ENCODE results near the gene SKIL.
"Not testable (repeated sequence)": the region's sequence is repeated elsewhere in the genome, so short reads cannot be mapped to it uniquely, and the experiment has no call there.

The SKIL gene

GRCh38 chr3:170337420-170337819 lies 20.1 kb upstream of the SKIL start:
- Histone ChIP-seq H3K4me3 (ENCODE audit: control insufficient read depth in 1 of 7, extremely low read depth in 1 of 7, insufficient read depth in 4 of 7, low read depth in 2 of 7, low read length in 6 of 7) (no peak overlapping the region), H3K27ac (ENCODE audit: insufficient read depth in 1 of 2, low read depth in 1 of 2, low read length in 2 of 2, poor library complexity in 1 of 2, severe bottlenecking in 2 of 2) (no peak overlapping the region), H3K4me1 (ENCODE audit: control extremely low read depth in 1 of 4, control insufficient read depth in 4 of 4, insufficient read depth in 4 of 4, low read length in 3 of 4) (no peaks in the 10 kb centered on the region), H3K27me3 (replicated peaks in 2 of 5; ENCODE audit: control insufficient read depth in 4 of 5, insufficient read depth in 5 of 5, low read length in 4 of 5) (no peaks in the 10 kb centered on the region), H3K9me3 (ENCODE audit: control extremely low read depth in 1 of 5, control insufficient read depth in 4 of 5, insufficient read depth in 2 of 5, low read depth in 1 of 5, low read length in 4 of 5) (peaks cover 0 to 6% (median 3%) of the 10 kb centered on the region in 5 experiments), H3K36me3 (ENCODE audit: control insufficient read depth in 4 of 4, insufficient read depth in 4 of 4, low read length in 3 of 4) (no peaks in the 10 kb centered on the region)
- no peak for DNase-seq
- no CpG with 5 or more reads among the region's 3 CpGs for WGBS (ENCODE audit: insufficient coverage)
- POLR2A ChIA-PET: no interaction called here
- CTCF ChIA-PET: interaction anchor here (0.5 to 1.8 kb wide), 4 partner anchors 9 to 20 kb away, joined by 3 to 6 read pairs (median 3); no protein-coding TSS in a partner anchor

- ChIA-PET POLR2A (no interaction called here), CTCF (interaction anchor here (1.0 to 2.4 kb wide), 3 partner anchors 15 to 37 kb away, joined by 3 to 8 read pairs (median 4); no protein-coding TSS in a partner anchor)
- DNase-seq: no peak
- 88% methylated on average over 1 of the region's 1 CpG for WGBS (ENCODE audit: insufficient coverage)
- Histone ChIP-seq H3K9me3 (ENCODE audit: control extremely low read depth in 1 of 5, control insufficient read depth in 4 of 5, insufficient read depth in 2 of 5, low read depth in 1 of 5, low read length in 4 of 5) (peaks cover 0 to 6% (median 3%) of the 10 kb centered on the region in 5 experiments), H3K4me3 (ENCODE audit: control insufficient read depth in 1 of 7, extremely low read depth in 1 of 7, insufficient read depth in 4 of 7, low read depth in 2 of 7, low read length in 6 of 7) (no peak overlapping the region), H3K36me3 (ENCODE audit: control insufficient read depth in 4 of 4, insufficient read depth in 4 of 4, low read length in 3 of 4) (no peaks in the 10 kb centered on the region), H3K4me1 (ENCODE audit: control extremely low read depth in 1 of 4, control insufficient read depth in 4 of 4, insufficient read depth in 4 of 4, low read length in 3 of 4) (no peaks in the 10 kb centered on the region), H3K27ac (ENCODE audit: insufficient read depth in 1 of 2, low read depth in 1 of 2, low read length in 2 of 2, poor library complexity in 1 of 2, severe bottlenecking in 2 of 2) (no peak overlapping the region), H3K27me3 (replicated peaks in 2 of 5; ENCODE audit: control insufficient read depth in 4 of 5, insufficient read depth in 5 of 5, low read length in 4 of 5) (no peaks in the 10 kb centered on the region)
Observed at GRCh38 chr3:170338690-170339340, 18.7 kb upstream of the SKIL start.

- H3K36me3 ChIP-seq (ENCODE audit: control insufficient read depth in 4 of 4, insufficient read depth in 4 of 4, low read length in 3 of 4); POLR2A ChIA-PET; H3K27ac ChIP-seq (ENCODE audit: insufficient read depth in 1 of 2, low read depth in 1 of 2, low read length in 2 of 2, poor library complexity in 1 of 2, severe bottlenecking in 2 of 2); H3K27me3 ChIP-seq (replicated peaks in 2 of 5; ENCODE audit: control insufficient read depth in 4 of 5, insufficient read depth in 5 of 5, low read length in 4 of 5); DNase-seq; H3K4me3 ChIP-seq (ENCODE audit: control insufficient read depth in 1 of 7, extremely low read depth in 1 of 7, insufficient read depth in 4 of 7, low read depth in 2 of 7, low read length in 6 of 7); H3K4me1 ChIP-seq (ENCODE audit: control extremely low read depth in 1 of 4, control insufficient read depth in 4 of 4, insufficient read depth in 4 of 4, low read length in 3 of 4); H3K9me3 ChIP-seq (ENCODE audit: control extremely low read depth in 1 of 5, control insufficient read depth in 4 of 5, insufficient read depth in 2 of 5, low read depth in 1 of 5, low read length in 4 of 5): not testable (repeated sequence)
- CTCF ChIA-PET: interaction anchor here (0.7 to 1.0 kb wide), 2 partner anchors 9 to 30 kb away, joined by 4 read pairs; no protein-coding TSS in a partner anchor
- 94% methylated on average over 7 of the region's 9 CpGs for WGBS (ENCODE audit: insufficient coverage)
Observed at GRCh38 chr3:170342273-170342672, 15.2 kb upstream of the SKIL start.

GRCh38 chr3:170343859-170344258 lies 13.7 kb upstream of the SKIL start:
- CTCF ChIA-PET; H3K4me3 ChIP-seq (ENCODE audit: control insufficient read depth in 1 of 7, extremely low read depth in 1 of 7, insufficient read depth in 4 of 7, low read depth in 2 of 7, low read length in 6 of 7); DNase-seq; H3K36me3 ChIP-seq (ENCODE audit: control insufficient read depth in 4 of 4, insufficient read depth in 4 of 4, low read length in 3 of 4); H3K4me1 ChIP-seq (ENCODE audit: control extremely low read depth in 1 of 4, control insufficient read depth in 4 of 4, insufficient read depth in 4 of 4, low read length in 3 of 4); H3K27ac ChIP-seq (ENCODE audit: insufficient read depth in 1 of 2, low read depth in 1 of 2, low read length in 2 of 2, poor library complexity in 1 of 2, severe bottlenecking in 2 of 2); H3K9me3 ChIP-seq (ENCODE audit: control extremely low read depth in 1 of 5, control insufficient read depth in 4 of 5, insufficient read depth in 2 of 5, low read depth in 1 of 5, low read length in 4 of 5); H3K27me3 ChIP-seq (replicated peaks in 2 of 5; ENCODE audit: control insufficient read depth in 4 of 5, insufficient read depth in 5 of 5, low read length in 4 of 5): not testable (repeated sequence)
- POLR2A ChIA-PET: interaction anchor here (1.2 kb wide), 1 partner anchor 12 kb away, joined by 4 read pairs; no protein-coding TSS in a partner anchor
- WGBS (ENCODE audit: insufficient coverage): 88% methylated on average over 3 of the region's 6 CpGs

GRCh38 chr3:170344971-170345370 lies 12.5 kb upstream of the SKIL start:
- WGBS (ENCODE audit: insufficient coverage): 96% methylated on average over 4 of the region's 4 CpGs
- DNase-seq: peak in 2 of 3 donors; percentile 29 to 40
- Histone ChIP-seq H3K4me1 (ENCODE audit: control extremely low read depth in 1 of 4, control insufficient read depth in 4 of 4, insufficient read depth in 4 of 4, low read length in 3 of 4) (peaks cover 0 to 12% (median 3%) of the 10 kb centered on the region in 4 experiments), H3K9me3 (ENCODE audit: control extremely low read depth in 1 of 5, control insufficient read depth in 4 of 5, insufficient read depth in 2 of 5, low read depth in 1 of 5, low read length in 4 of 5) (no peaks in the 10 kb centered on the region), H3K27me3 (replicated peaks in 2 of 5; ENCODE audit: control insufficient read depth in 4 of 5, insufficient read depth in 5 of 5, low read length in 4 of 5) (no peaks in the 10 kb centered on the region), H3K27ac (ENCODE audit: insufficient read depth in 1 of 2, low read depth in 1 of 2, low read length in 2 of 2, poor library complexity in 1 of 2, severe bottlenecking in 2 of 2) (no peak overlapping the region), H3K4me3 (ENCODE audit: control insufficient read depth in 1 of 7, extremely low read depth in 1 of 7, insufficient read depth in 4 of 7, low read depth in 2 of 7, low read length in 6 of 7) (no peak overlapping the region), H3K36me3 (ENCODE audit: control insufficient read depth in 4 of 4, insufficient read depth in 4 of 4, low read length in 3 of 4) (no peaks in the 10 kb centered on the region)
- ChIA-PET POLR2A (no interaction called here), CTCF (interaction anchor here (2.0 kb wide), 1 partner anchor 27 kb away, joined by 5 read pairs; no protein-coding TSS in a partner anchor)

- no peaks in the 10 kb centered on the region for H3K36me3 ChIP-seq (ENCODE audit: control insufficient read depth in 4 of 4, insufficient read depth in 4 of 4, low read length in 3 of 4)
- H3K9me3 ChIP-seq (ENCODE audit: control extremely low read depth in 1 of 5, control insufficient read depth in 4 of 5, insufficient read depth in 2 of 5, low read depth in 1 of 5, low read length in 4 of 5): no peaks in the 10 kb centered on the region
- no peak overlapping the region for H3K4me3 ChIP-seq (ENCODE audit: control insufficient read depth in 1 of 7, extremely low read depth in 1 of 7, insufficient read depth in 4 of 7, low read depth in 2 of 7, low read length in 6 of 7)
- peaks cover 0 to 12% (median 3%) of the 10 kb centered on the region in 4 experiments for H3K4me1 ChIP-seq (ENCODE audit: control extremely low read depth in 1 of 4, control insufficient read depth in 4 of 4, insufficient read depth in 4 of 4, low read length in 3 of 4)
- H3K27ac ChIP-seq (ENCODE audit: insufficient read depth in 1 of 2, low read depth in 1 of 2, low read length in 2 of 2, poor library complexity in 1 of 2, severe bottlenecking in 2 of 2): no peak overlapping the region
- 87% methylated on average over 6 of the region's 12 CpGs for WGBS (ENCODE audit: insufficient coverage)
- no peaks in the 10 kb centered on the region for H3K27me3 ChIP-seq (replicated peaks in 2 of 5; ENCODE audit: control insufficient read depth in 4 of 5, insufficient read depth in 5 of 5, low read length in 4 of 5)
- no peak for DNase-seq
- POLR2A ChIA-PET: no interaction called here
- CTCF ChIA-PET: interaction anchor here (2.0 kb wide), 1 partner anchor 29 kb away, joined by 5 read pairs; no protein-coding TSS in a partner anchor
Observed at GRCh38 chr3:170346481-170347392, 10.8 kb upstream of the SKIL start.

Data from common myeloid progenitor, CD34-positive (primary cell).